Mesendoderm (in vitro differentiated cells): ENCODE data around the gene MORN1.

ENCODE experiments used
- DNase-seq: peaks from one replicate; pipeline ENCODE4 v3.0.0; 2013
- H2AK5ac ChIP-seq: 2 replicates; pipeline ENCODE4 v1.6.1; 2013; ENCODE audit warnings: low read length, inconsistent platforms
- H2BK120ac ChIP-seq: 2 replicates; pipeline ENCODE4 v1.6.1; 2013; ENCODE audit warnings: low read depth, mild to moderate bottlenecking, low read length, moderate library complexity, mixed read lengths
- H2BK15ac ChIP-seq: replicated peaks from 2 replicates; pipeline ENCODE4 v1.6.1; 2013; ENCODE audit warnings: low read depth, mild to moderate bottlenecking, moderate library complexity
- H2BK5ac ChIP-seq: 2 replicates; pipeline ENCODE4 v1.6.1; 2013; ENCODE audit warnings: low read length, inconsistent platforms
- H3K18ac ChIP-seq: 2 replicates; pipeline ENCODE4 v1.6.1; 2013; ENCODE audit warnings: mild to moderate bottlenecking, low read length, mixed read lengths
- H3K23ac ChIP-seq: one replicate; pipeline ENCODE4 v1.6.1; 2013; ENCODE audit warnings: low read length
- H3K27ac ChIP-seq: 2 replicates; pipeline ENCODE4 v1.5.1; 2013; ENCODE audit warnings: low read depth, mild to moderate bottlenecking, inconsistent platforms, low read length, moderate library complexity
- H3K27me3 ChIP-seq: 2 replicates; pipeline ENCODE4 v1.6.1; 2013; ENCODE audit warnings: low read length, control low read depth, mild to moderate bottlenecking, inconsistent platforms; ENCODE audit not compliant: insufficient read depth, poor library complexity
- H3K36me3 ChIP-seq: 2 replicates; pipeline ENCODE4 v1.6.1; 2013; ENCODE audit warnings: low read length, inconsistent platforms; ENCODE audit not compliant: control insufficient read depth, insufficient read depth
- H3K4ac ChIP-seq: one replicate; pipeline ENCODE4 v1.6.1; 2013; ENCODE audit warnings: low read depth, mild to moderate bottlenecking, low read length, moderate library complexity
- H3K4me1 ChIP-seq: 2 replicates; pipeline ENCODE4 v1.6.1; 2013; ENCODE audit warnings: low read depth, low read length, inconsistent platforms; ENCODE audit not compliant: control insufficient read depth
- H3K4me2 ChIP-seq: 2 replicates; pipeline ENCODE4 v1.6.1; 2013; ENCODE audit warnings: low read length
- H3K4me3 ChIP-seq: 2 replicates; pipeline ENCODE4 v1.5.1; 2013; ENCODE audit warnings: mild to moderate bottlenecking, low read length
- H3K56ac ChIP-seq: one replicate; pipeline ENCODE4 v1.6.1; 2013; ENCODE audit warnings: low read length
- H3K79me1 ChIP-seq: 2 replicates; pipeline ENCODE4 v1.6.1; 2013; ENCODE audit warnings: low read length, inconsistent platforms
- H3K79me2 ChIP-seq: 2 replicates; pipeline ENCODE4 v1.6.1; 2013; ENCODE audit warnings: mild to moderate bottlenecking, low read length; ENCODE audit not compliant: control insufficient read depth, insufficient read depth
- H3K9ac ChIP-seq: 2 replicates; pipeline ENCODE4 v1.6.1; 2013; ENCODE audit warnings: low read length, inconsistent platforms
- H4K5ac ChIP-seq: one replicate; pipeline ENCODE4 v1.6.1; 2013; ENCODE audit warnings: low read length
- H4K8ac ChIP-seq: one replicate; pipeline ENCODE4 v1.6.1; 2013; ENCODE audit warnings: low read depth, mild to moderate bottlenecking, control low read depth, low read length, moderate library complexity
- WGBS: extraction: QIAGEN DNeasy Blood & Tissue Kit; methylation state at CpG from one replicate; pipeline ENCODE4 v1.1.7; 2013; ENCODE audit warnings: low lambda C conversion rate, missing lambda C conversion rate; ENCODE audit not compliant: insufficient coverage; ENCODE audit errors: extremely low coverage; 5-methylcytosine and 5-hydroxymethylcytosine counted together

The MORN1 gene

DNA sequence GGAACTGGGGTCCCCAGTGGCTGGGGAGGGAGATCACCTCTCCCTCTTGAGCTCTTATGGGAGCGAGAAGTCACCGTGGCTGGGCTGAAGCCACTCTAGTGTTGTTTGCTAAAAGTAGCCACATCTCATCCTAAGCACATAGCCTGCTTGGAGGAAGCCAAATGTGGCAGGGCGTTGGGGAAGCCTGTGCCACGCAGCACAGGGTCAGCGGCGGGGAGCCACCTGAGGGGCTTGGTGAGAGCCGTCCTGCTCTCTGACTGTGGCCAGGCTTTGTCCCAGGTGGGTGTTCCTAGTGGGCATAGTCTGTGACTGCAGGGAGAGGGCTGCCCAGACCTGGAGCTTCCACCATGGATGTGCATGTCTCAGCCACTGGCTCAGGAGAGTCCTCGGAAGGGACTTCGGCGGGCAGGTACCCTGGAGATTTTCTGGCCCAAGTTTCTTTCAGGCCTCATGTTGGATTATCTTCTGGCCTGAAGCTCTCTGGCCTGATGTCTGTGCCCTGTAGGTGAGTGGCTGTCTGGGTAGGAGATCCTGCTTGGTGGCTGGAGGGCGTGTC is 38.9 kb downstream of the MORN1 start:
- H3K79me1 ChIP-seq: no peaks in the 10 kb centered on the region
- H3K56ac ChIP-seq: no peak overlapping the region
- no peaks in the 10 kb centered on the region for H3K4me1 ChIP-seq
- no peaks in the 10 kb centered on the region for H3K79me2 ChIP-seq
- no peak overlapping the region for H2BK5ac ChIP-seq
- no peak overlapping the region for H4K5ac ChIP-seq
- no peak overlapping the region for H2AK5ac ChIP-seq
- WGBS: no CpG with 5 or more reads among the region's 11 CpGs
- no peak overlapping the region for H3K18ac ChIP-seq
- H3K9ac ChIP-seq: no peak overlapping the region
- DNase-seq: no peak
- H3K4me3 ChIP-seq: no peak overlapping the region
- no peak overlapping the region for H2BK120ac ChIP-seq
- H3K36me3 ChIP-seq: no peaks in the 10 kb centered on the region
- no peak overlapping the region for H4K8ac ChIP-seq
- H3K27ac ChIP-seq: no peak overlapping the region
- no peak overlapping the region for H3K23ac ChIP-seq
- no peaks in the 10 kb centered on the region for H3K27me3 ChIP-seq
- no peak overlapping the region for H2BK15ac ChIP-seq
- no peak overlapping the region for H3K4me2 ChIP-seq
- H3K4ac ChIP-seq: no peak overlapping the region

DNA sequence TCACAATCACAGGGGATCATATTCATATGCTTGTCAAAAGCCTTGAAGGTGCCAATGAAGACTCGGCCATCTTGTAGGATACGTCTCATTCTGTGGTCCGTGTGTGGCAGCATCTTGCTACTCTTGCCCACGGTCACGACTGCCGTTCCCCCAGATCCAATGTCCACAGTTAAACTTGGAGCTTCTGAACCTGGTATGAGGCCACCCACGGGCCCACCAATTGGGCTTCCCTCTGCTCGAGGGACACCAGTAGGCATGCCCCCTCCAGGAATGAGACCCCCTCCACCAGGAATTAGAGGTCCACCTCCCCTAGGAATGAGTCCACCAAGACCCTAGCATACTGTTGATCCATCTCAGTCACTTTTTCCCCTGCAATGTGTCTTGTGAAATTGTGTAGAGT is 39.6 kb downstream of the MORN1 start:
- no peak overlapping the region for H2AK5ac ChIP-seq
- H2BK120ac ChIP-seq: no peak overlapping the region
- no peak overlapping the region for H3K18ac ChIP-seq
- H3K27ac ChIP-seq: no peak overlapping the region
- no peak overlapping the region for H2BK5ac ChIP-seq
- H3K27me3 ChIP-seq: no peaks in the 10 kb centered on the region
- no peaks in the 10 kb centered on the region for H3K79me1 ChIP-seq
- no peak overlapping the region for H4K5ac ChIP-seq
- no CpG with 5 or more reads among the region's 8 CpGs for whole genome bisulfite sequencing
- no peak overlapping the region for H2BK15ac ChIP-seq
- no peaks in the 10 kb centered on the region for H3K36me3 ChIP-seq
- H3K56ac ChIP-seq: no peak overlapping the region
- no peak overlapping the region for H3K4me3 ChIP-seq
- no peaks in the 10 kb centered on the region for H3K79me2 ChIP-seq
- H3K4ac ChIP-seq: no peak overlapping the region
- H3K4me2 ChIP-seq: no peak overlapping the region
- H4K8ac ChIP-seq: no peak overlapping the region
- DNase-seq: no peak
- no peaks in the 10 kb centered on the region for H3K4me1 ChIP-seq
- H3K23ac ChIP-seq: no peak overlapping the region
- H3K9ac ChIP-seq: no peak overlapping the region

DNA sequence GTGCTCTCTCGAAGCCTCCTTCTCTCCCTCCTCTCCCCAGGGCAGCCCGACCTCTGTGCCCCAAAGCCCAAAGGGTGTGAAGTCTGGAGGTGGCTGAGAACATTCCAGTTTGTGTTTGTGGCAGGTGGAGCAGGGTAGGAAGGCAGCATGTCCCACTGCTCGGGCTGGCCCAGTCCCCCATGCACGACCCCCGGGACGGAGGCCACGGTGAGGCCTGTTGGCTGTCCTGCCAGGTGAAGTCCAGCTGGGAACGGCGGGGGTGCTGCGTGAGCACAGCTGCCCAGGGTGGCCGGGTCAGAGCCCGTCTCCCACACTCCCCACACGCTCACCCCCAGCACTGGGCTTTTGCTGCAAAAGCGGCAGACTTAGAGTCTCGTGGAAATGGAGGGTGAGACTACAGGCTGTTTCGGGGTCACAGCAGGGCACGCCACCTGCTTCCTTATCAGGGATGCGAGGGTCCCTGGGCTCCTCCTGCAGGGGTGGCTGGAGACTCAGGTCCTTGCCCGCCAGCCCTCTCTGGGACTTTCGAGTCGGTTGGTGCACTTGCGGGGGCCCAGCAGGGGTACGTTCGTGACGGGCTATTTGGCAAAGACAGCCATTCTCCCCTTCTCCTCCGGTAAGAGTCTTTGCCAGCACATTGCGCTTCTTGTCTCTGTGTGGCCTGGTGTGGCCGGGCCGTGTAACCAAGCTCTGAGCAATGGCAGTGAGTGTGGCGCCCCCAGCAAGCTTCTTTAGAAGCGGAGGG is 40.3 kb downstream of the MORN1 start:
- Histone ChIP-seq H3K27ac (no peak overlapping the region), H3K9ac (no peak overlapping the region), H3K79me2 (no peaks in the 10 kb centered on the region), H2BK15ac (no peak overlapping the region), H2AK5ac (no peak overlapping the region), H3K18ac (no peak overlapping the region), H2BK120ac (no peak overlapping the region), H4K5ac (no peak overlapping the region), H3K79me1 (no peaks in the 10 kb centered on the region), H3K4ac (no peak overlapping the region), H2BK5ac (no peak overlapping the region), H3K36me3 (no peaks in the 10 kb centered on the region), H3K56ac (no peak overlapping the region), H3K4me1 (no peaks in the 10 kb centered on the region), H3K4me2 (no peak overlapping the region), H4K8ac (no peak overlapping the region), H3K4me3 (no peak overlapping the region), H3K23ac (no peak overlapping the region), H3K27me3 (no peaks in the 10 kb centered on the region)
- no peak for DNase-seq
- no CpG with 5 or more reads among the region's 31 CpGs for WGBS

GRCh38 chr1:2350501-2350900 is 40.9 kb downstream of the MORN1 start:
- Histone ChIP-seq H2BK120ac (no peak overlapping the region), H2BK15ac (no peak overlapping the region), H2AK5ac (no peak overlapping the region), H3K4me1 (no peaks in the 10 kb centered on the region), H3K4ac (no peak overlapping the region), H2BK5ac (no peak overlapping the region), H3K79me2 (no peaks in the 10 kb centered on the region), H4K8ac (no peak overlapping the region), H3K27me3 (no peaks in the 10 kb centered on the region), H3K4me2 (no peak overlapping the region), H3K18ac (no peak overlapping the region), H3K27ac (no peak overlapping the region), H3K79me1 (no peaks in the 10 kb centered on the region), H3K23ac (no peak overlapping the region), H3K4me3 (no peak overlapping the region), H3K9ac (no peak overlapping the region), H3K36me3 (no peaks in the 10 kb centered on the region), H4K5ac (no peak overlapping the region), H3K56ac (no peak overlapping the region)
- DNase-seq: no peak
- WGBS: no CpG with 5 or more reads among the region's 10 CpGs

DNA sequence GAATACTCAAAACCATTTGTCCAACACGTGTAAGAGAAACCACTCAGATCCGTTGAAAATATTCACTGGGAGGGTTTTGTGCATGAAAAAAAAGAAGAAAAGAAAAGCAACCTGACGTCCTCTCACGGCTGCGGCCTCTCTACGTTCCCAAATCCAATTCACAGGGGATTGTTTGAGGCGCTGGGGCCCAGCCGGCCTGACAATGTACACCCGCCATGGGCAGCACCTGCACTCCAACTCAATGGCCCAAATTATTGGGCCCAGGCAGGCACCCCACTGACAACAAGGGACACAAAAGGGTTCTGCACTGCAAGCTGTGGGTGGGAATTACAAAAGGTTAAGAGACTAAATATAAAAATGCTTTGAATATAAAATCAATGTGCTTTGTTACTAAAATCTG is 41.5 kb downstream of the MORN1 start:
- Histone ChIP-seq H3K18ac (no peak overlapping the region), H3K4ac (no peak overlapping the region), H3K27me3 (no peaks in the 10 kb centered on the region), H2BK5ac (no peak overlapping the region), H4K5ac (no peak overlapping the region), H2BK120ac (no peak overlapping the region), H3K4me3 (no peak overlapping the region), H3K4me2 (no peak overlapping the region), H3K9ac (no peak overlapping the region), H3K23ac (no peak overlapping the region), H2BK15ac (no peak overlapping the region), H3K56ac (no peak overlapping the region), H3K27ac (no peak overlapping the region), H3K79me1 (no peaks in the 10 kb centered on the region), H3K4me1 (no peaks in the 10 kb centered on the region), H3K36me3 (no peaks in the 10 kb centered on the region), H3K79me2 (no peaks in the 10 kb centered on the region), H4K8ac (no peak overlapping the region), H2AK5ac (no peak overlapping the region)
- WGBS: no CpG with 5 or more reads among the region's 9 CpGs
- no peak for DNase-seq
